Osteocyte (in vitro differentiated cells): Measurements from ENCODE around the gene ZCCHC2. TPM values are rescaled to one million over a fixed set of nuclear protein-coding genes. Genes with fewer than 3 reads are reported as not detected.

Experiments
- DNase-seq: peaks from one replicate; pipeline ENCODE4 v3.0.0; 2021; ENCODE audit warnings: mixed read lengths; ENCODE audit not compliant: unreplicated experiment; ENCODE audit errors: extremely low spot score
- H3K27ac Mint-ChIP-seq: one replicate; pipeline ENCODE4 v1.8.0; 2021; ENCODE audit warnings: mild to moderate bottlenecking, mixed read lengths; ENCODE audit not compliant: unreplicated experiment
- H3K27me3 Mint-ChIP-seq: one replicate; pipeline ENCODE4 v1.8.0; 2021; ENCODE audit warnings: mixed read lengths; ENCODE audit not compliant: unreplicated experiment
- H3K36me3 Mint-ChIP-seq: one replicate; pipeline ENCODE4 v1.8.0; 2021; ENCODE audit warnings: mixed read lengths; ENCODE audit not compliant: unreplicated experiment
- H3K4me1 Mint-ChIP-seq: one replicate; pipeline ENCODE4 v1.8.0; 2021; ENCODE audit warnings: mixed read lengths; ENCODE audit not compliant: unreplicated experiment
- H3K4me3 Mint-ChIP-seq: one replicate; pipeline ENCODE4 v1.8.0; 2021; ENCODE audit warnings: mild to moderate bottlenecking, moderate library complexity, mixed read lengths; ENCODE audit not compliant: unreplicated experiment
- H3K9me3 Mint-ChIP-seq: one replicate; pipeline ENCODE4 v1.8.0; 2021; ENCODE audit warnings: mixed read lengths; ENCODE audit not compliant: unreplicated experiment
- CTCF ChIP-seq: fragments of 200-600 bp; sonication (generic); IDR thresholded peaks from 2 replicates; pipeline ENCODE4 v1.5.0; 2021; ENCODE audit warnings: antibody characterized with exemption, mild to moderate bottlenecking, moderate library complexity
- total RNA-seq: library from RNA; stranded (reverse); gene quantifications from 2 replicates; pipeline ENCODE4 v1.2.1, GENCODE V29; 2021

ZCCHC2 gene
- total RNA-seq, 1 donor from 2014 or later: 11.2 TPM

GRCh38 chr18:62519684-62520083 lies 3.1 kb upstream of the ZCCHC2 start:
- H3K4me1 Mint-ChIP-seq: peaks cover 7% of the 10 kb centered on the region
- H3K36me3 Mint-ChIP-seq: no peaks in the 10 kb centered on the region
- no peak for TF ChIP-seq CTCF
- no peak for DNase-seq
- H3K4me3 Mint-ChIP-seq: no peak overlapping the region
- no peak overlapping the region for H3K27ac Mint-ChIP-seq
- peaks cover 4% of the 10 kb centered on the region for H3K27me3 Mint-ChIP-seq
- no peaks in the 10 kb centered on the region for H3K9me3 Mint-ChIP-seq

DNA sequence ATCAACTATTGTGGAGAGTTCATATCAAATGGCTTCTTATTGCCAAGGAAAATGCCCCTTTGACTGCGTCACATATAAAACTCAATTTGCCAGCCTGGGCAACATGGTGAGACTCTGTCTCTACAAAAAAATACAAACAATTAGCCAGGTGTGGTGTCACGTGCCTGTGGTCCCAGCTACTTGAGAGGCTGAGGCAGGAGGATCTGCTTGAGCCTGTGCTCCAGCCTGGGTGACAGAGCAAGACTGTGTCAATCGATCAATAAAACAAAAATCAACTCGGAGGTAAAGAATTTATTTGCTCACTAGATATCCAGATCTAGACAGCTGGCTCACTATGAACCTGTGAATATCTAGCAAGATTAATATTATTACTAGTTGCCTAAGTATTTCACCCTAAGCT lies 1.7 kb upstream of the ZCCHC2 start:
- Mint-ChIP-seq H3K36me3 (no peaks in the 10 kb centered on the region), H3K27me3 (peaks cover 4% of the 10 kb centered on the region), H3K27ac (no peak overlapping the region), H3K4me1 (peaks cover 21% of the 10 kb centered on the region), H3K9me3 (no peaks in the 10 kb centered on the region), H3K4me3 (peak overlapping the region; percentile 40)
- no peak for DNase-seq
- no peak for TF ChIP-seq CTCF

- no peaks in the 10 kb centered on the region for H3K36me3 Mint-ChIP-seq
- H3K9me3 Mint-ChIP-seq: no peaks in the 10 kb centered on the region
- H3K4me3 Mint-ChIP-seq: peak overlapping the region; percentile 78
- TF ChIP-seq CTCF: no peak
- peaks cover 24% of the 10 kb centered on the region for H3K4me1 Mint-ChIP-seq
- H3K27me3 Mint-ChIP-seq: peaks cover 4% of the 10 kb centered on the region
- DNase-seq: no peak
- H3K27ac Mint-ChIP-seq: peak overlapping the region; percentile 29
Measured at GRCh38 chr18:62521593-62521992, 1.2 kb upstream of the ZCCHC2 start.

GRCh38 chr18:62522178-62522503 lies 684 bp upstream of the ZCCHC2 start:
- no peaks in the 10 kb centered on the region for H3K36me3 Mint-ChIP-seq
- H3K27ac Mint-ChIP-seq: peak overlapping the region; percentile 31
- peak overlapping the region; percentile 78 for H3K4me3 Mint-ChIP-seq
- no peak for DNase-seq
- TF ChIP-seq CTCF: no peak
- H3K4me1 Mint-ChIP-seq: peaks cover 24% of the 10 kb centered on the region
- H3K27me3 Mint-ChIP-seq: peaks cover 4% of the 10 kb centered on the region
- H3K9me3 Mint-ChIP-seq: no peaks in the 10 kb centered on the region

DNA sequence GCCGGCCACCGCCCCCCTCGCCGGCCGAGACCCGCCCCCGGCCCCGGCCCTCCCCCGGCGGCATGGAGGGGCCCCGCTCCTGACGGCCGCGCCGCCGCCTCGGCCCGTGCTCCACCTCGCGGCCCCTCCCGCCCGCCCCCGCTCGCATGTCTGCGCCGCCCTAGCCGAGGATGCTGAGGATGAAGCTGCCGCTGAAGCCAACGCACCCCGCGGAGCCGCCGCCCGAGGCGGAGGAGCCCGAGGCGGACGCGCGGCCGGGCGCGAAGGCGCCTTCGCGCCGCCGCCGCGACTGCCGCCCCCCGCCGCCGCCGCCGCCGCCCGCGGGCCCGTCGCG lies 397 bp downstream of the ZCCHC2 start:
- no peak for DNase-seq
- H3K4me1 Mint-ChIP-seq: peaks cover 24% of the 10 kb centered on the region
- H3K4me3 Mint-ChIP-seq: no peak overlapping the region

More for the DNA sequence above, 397 bp downstream of the ZCCHC2 start:
- Mint-ChIP-seq H3K36me3 (no peaks in the 10 kb centered on the region), H3K27ac (no peak overlapping the region), H3K9me3 (no peaks in the 10 kb centered on the region), H3K27me3 (peaks cover 4% of the 10 kb centered on the region)
- no peak for TF ChIP-seq CTCF
